K562 treated with DMSO at 1 percent for 48 hours (cell line): ENCODE results near the gene NRXN2. TPM values are rescaled to one million over a fixed set of nuclear protein-coding genes. Genes with fewer than 3 reads are reported as not detected.

Source experiments
- total RNA-seq: library from RNA; unstranded; fragments of 300-600 nt; gene quantifications from 2 replicates; pipeline ENCODE4 v1.2.3, GENCODE V29; 2022; ENCODE audit warnings: low replicate concordance; ENCODE audit errors: extremely low read depth

The NRXN2 gene
- total RNA-seq: not detected in 2 replicates

DNA sequence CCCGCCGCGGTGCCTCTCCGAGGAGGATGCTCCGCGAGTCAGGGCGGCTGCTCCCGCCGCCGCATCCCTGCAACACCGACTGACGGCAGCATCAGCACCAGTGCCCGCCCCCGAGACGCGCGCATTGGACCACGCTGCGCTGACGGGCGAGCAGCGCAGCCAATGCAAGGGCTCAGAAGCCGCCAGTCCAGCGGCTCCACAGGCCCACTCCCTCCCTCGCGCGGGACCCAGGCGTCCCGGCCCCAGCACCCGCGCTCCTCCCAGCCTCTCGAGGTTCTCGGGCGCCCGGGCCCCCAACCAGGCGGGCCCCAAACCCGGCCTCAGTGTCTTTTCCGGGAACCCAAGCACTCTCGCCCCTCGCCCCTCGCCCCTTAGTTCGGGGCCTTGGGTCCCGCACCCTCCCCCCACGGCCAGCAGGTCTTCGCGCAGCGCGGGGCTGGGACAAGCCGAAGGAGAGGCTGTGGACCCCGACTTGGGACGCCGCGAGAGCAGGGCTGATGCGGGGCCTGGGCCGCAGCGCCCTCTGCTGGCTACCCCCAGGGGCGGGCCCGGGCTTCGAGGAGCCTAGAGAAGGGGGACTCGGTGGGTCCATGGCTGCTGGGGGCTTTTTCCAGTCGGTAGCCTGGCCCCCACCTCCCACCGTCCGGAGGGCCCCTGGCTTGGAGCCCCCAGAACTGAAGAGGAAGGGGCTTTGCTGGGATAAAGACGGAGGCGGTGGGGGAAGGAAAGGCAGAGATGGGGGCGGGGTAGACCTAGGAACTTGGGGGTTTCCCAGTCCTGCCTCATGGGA is at the start of gene NRXN2:
NRXN2 (minus strand) TSS at position 81 of the 790 bp plus-strand sequence. CDS start 9,498 bp downstream, outside the sequence.

DNA sequence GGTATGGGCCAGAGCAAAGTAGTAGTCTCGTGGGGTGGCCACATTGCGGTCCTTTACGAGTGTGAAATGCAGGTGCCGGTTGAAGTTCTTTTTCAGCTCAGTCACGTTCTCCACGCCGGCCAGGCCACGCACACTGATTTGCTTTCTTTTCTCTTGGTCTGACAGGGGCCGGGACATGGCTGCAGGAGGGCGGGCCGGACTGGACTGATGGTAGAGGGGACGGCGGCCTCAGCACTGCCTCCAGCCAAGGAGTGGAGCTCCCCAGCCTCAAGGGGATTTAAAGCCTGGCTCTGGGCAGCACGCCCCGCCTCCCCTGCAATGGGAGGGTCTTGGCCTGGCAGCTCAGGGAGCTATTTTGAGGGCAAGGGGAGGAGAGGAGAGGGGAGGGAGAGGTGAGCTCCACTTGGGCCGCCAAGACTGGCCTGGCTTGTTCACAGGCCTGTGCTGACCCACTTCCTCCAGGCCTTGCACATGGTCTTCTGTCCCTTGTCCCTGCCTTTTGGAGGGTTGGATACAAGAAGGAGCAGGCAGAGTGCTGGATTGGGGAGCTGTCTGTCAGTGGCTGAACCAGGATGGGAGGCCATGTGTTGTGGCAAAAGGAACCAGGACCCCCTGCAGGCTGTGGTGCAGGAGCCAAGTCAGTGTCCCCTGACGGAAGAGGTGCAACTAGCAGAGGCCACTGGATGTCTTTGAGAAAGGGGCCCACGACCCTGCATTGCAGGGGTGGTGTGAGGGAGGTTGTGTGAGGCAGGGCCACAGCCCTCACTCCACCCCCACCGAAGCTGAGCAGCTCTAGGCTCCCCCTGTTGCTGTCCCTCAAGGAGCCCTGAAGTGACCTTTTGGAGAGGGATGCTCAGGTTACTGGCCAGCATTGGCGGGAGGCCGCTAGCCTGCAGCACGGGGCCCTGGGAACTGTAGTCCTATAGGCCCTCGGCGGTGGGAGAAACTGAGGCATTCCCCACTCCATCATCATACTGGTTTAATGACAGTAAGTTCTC is 37.0 kb upstream of the NRXN2 start, which contains the start of gene PYGM:
PYGM (minus strand) TSS at position 253 of the 998 bp plus-strand sequence; CDS start at position 177, 76 bp downstream.

DNA sequence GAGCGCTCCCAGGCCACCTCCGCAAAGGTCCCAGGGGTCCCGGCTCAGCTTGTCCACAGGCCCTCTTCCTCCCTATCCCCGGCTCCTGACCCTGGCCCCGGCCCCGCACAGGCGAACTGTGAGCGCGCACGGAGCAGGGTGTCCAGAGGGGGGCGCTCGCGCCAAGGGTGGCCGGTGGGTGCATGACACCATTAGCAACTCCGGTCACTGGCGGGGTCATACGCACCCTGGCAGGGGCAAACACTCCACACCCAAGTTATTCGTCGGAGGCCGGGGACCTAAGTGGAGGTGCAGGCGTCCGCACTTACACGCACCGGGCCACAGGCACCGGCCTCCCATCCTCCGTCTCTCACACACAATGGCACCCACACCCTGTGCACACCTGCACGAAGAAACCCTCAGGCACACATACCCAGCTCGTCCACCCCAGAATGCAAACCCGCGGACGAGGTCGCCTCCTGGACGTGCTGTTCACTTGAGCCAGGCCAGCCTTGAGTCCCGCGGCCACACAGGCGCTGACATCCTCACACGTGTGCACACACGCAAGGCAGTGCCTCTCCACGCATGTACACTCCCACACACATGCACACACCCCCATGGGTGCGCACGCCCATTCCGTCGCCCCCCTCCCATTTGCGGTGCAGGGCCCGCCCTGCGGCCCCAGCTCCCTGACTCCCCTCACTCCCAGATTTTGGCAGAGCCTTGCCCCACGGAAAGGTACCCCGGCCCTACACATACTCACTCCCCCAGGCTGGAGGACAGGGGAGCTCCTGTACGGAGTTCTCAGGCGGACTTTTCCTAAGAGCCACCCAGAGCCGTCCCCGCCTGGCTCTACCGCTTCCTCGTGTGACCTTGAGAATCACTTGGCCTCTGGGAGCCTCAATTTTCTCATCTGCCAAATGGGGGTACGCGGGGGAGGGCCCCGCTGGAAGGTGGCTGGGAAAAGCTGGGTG is 20.9 kb upstream of the NRXN2 start, which contains the start of gene RASGRP2:
RASGRP2 (minus strand) TSS at position 552 of the 953 bp plus-strand sequence. CDS start 1,276 bp downstream, outside the sequence.

DNA sequence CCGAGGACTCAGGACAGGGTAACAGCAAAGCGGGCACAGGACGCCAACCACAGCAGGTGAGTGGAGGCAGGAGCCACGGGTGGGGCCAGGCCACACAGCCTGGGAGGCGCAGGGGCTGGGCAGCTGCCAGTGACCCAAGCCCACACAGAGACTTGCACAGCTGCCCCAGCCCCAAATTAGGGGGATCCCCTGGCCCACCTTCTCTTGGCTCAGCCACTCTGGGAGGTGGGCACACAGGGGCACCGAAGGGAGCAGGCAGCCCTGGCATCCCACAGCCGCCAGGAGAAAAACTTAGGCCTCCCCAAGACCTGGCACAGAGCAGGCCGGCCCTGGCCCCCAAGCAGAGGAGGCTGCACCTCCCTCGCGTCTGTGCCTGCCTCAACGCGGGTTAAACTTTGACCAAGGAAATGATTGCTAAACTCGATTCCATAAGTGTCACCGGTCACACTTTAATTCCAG is 132.2 kb downstream of the NRXN2 start, which contains the start of gene SLC22A12:
SLC22A12 (plus strand) TSS at position 458 of the 459 bp plus-strand sequence. CDS start 337 bp downstream, outside the sequence.

Other genes with a start within 250 kb of the NRXN2 start
- not detected in 2 replicates for gene SLC22A11, start 167.3 kb downstream of the NRXN2 start, total RNA-seq
- gene SLC22A12, start 132.0 kb downstream of the NRXN2 start, total RNA-seq: not detected in 2 replicates
- gene RASGRP2, start 20.9 kb upstream of the NRXN2 start, total RNA-seq: not detected in 2 replicates
- not detected in 2 replicates for gene PYGM, start 36.8 kb upstream of the NRXN2 start, total RNA-seq
- gene SF1, start 55.3 kb upstream of the NRXN2 start, total RNA-seq: not detected in 2 replicates
- not detected in 2 replicates for gene MAP4K2, start 80.0 kb upstream of the NRXN2 start, total RNA-seq
- not detected in 2 replicates for gene MEN1, start 87.4 kb upstream of the NRXN2 start, total RNA-seq
- not detected in 2 replicates for gene CDC42BPG, start 121.5 kb upstream of the NRXN2 start, total RNA-seq
- gene EHD1, start 155.4 kb upstream of the NRXN2 start, total RNA-seq: not detected in 2 replicates
- not detected in 2 replicates for gene ATG2A, start 194.0 kb upstream of the NRXN2 start, total RNA-seq
- not detected in 2 replicates for gene PPP2R5B, start 201.5 kb upstream of the NRXN2 start, total RNA-seq
- not detected in 2 replicates for gene GPHA2, start 212.7 kb upstream of the NRXN2 start, total RNA-seq
- not detected in 2 replicates for gene MAJIN, start 248.9 kb upstream of the NRXN2 start, total RNA-seq